GM21576 (cell line): ENCODE data around the gene HCRTR1.

Experiments
- ATAC-seq: cut with Tn5 transposase; IDR thresholded peaks from one replicate; pipeline ENCODE4 v1.9.1; 2021; ENCODE audit warnings: mild to moderate bottlenecking, moderate library complexity; ENCODE audit not compliant: unreplicated experiment

Gene HCRTR1

DNA sequence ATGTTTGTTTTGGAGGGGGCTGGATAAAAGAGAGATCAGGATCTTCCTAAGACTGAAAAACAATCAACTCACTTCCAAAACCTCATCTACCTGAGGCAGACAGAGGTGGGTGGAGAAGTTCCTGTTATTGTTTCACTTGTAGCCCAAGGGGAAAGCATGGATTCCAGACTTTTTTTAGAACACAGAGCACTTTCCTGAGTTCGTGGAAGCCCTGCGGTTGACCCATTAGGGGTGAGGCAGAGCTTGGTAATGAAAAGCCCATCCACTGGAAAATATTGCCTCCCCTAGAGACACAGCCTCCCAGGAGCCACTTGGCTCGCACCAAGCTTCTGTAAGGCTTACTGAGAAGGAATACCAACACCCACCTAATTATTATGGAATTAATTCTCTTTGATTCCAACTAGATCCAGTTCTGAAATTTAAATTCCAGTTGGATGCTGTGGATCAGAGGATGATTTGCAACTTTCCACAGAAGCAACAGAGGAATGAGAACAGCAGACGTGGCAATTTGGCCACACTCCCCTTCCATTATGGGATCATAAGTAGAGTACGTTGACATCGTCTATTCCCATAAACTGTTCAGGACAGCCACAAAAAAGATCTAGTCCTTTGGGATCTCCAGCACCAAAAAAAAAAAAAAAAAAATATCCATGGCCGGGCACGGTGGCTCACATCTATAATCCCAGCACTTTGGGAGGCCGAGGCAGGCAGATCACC, 31.3 kb downstream of the HCRTR1 start:
- ATAC-seq, result no peak

- ATAC-seq, result no peak
These were observed 32.9 kb downstream of the HCRTR1 start for GRCh38 chr1:31650161-31651088.

GRCh38 chr1:31651089-31651420, 33.6 kb downstream of the HCRTR1 start:
- ATAC-seq, result no peak

DNA sequence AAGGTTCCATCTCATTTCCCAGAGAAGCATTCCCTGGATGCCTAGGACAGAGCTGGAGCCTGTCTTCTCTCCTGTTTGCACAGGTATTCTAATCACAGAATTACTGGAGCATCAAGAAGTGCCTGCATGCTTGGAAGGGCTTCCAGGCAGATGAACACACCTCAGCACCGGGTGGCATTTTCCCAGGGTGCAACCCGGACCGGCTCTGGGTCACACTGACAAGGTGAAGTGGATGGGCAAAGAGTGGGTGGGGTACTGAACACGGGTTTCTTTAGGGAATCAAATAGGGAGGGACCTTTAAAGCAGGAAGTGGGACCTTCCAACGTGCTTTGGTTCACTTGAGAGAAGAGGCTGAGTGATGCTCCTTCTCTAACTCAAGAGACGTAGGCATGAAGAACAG, 34.3 kb downstream of the HCRTR1 start:
- ATAC-seq, result no peak

- ATAC-seq, result no peak
These were observed 35.5 kb downstream of the HCRTR1 start for GRCh38 chr1:31652891-31653499.

- no peak for ATAC-seq
These were observed 36.4 kb downstream of the HCRTR1 start for GRCh38 chr1:31653717-31654473.

GRCh38 chr1:31654474-31654776, 36.9 kb downstream of the HCRTR1 start:
- ATAC-seq, result no peak

DNA sequence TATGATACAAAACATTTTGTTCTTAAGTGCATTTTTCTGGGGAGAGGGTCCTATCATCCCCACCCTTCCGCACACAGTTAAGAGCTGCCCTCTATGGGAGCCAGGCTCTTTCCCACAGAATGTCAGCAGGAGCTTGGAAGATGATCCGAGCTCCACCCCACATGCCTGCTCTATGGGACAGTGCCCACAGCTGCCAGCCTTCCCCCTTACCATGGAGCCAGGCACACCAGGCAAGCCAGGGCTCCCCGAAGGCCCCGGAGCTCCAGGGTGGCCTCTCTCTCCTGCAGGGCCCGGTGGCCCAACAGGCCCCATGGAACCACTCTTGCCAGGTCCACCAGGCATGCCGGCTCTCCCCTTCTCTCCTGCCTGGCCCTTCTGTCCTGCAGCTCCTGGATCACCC, 37.6 kb downstream of the HCRTR1 start:
- ATAC-seq, result no peak

GRCh38 chr1:31655756-31656155, 38.3 kb downstream of the HCRTR1 start:
- no peak for ATAC-seq

DNA sequence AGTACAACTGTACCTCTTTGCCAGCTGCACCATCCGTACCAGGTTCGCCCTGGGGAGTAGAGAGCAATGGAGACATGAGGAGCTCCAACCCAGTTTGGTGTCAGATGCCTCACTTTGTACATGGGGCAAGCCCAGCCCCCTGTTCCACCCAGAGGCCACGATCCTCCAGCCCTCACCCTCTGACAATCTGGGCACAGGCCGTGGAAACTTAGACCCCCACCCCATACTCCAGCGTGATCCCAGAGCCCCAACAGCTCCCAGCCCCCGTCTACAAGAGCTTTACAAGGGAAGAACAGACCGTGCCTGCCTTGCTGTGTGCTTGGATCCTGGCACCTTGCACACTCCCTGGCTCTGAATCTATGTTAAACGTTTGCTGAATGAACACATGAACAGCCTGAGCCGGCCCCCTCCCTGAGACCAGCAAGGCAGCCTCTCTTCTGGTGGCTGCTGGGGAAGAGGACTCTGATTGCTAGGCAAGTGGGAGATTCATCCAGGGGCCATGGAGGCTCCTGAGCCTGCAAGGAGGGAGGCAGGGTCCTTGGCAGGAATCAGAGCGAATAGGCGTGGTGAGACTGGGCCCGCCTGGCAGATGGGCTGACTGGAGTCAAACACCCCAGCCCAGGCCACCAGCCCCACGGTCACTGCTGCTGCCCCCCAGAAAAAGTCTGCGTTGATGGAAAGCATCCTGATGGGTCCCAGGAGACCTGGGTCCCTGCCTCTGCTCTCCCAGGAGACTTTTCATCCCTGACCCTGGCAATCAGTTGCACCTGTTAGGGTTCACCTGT, 39.7 kb downstream of the HCRTR1 start:
- no peak for ATAC-seq

GRCh38 chr1:31657972-31658510, 40.6 kb downstream of the HCRTR1 start:
- no peak for ATAC-seq

GRCh38 chr1:31658721-31659120, 41.2 kb downstream of the HCRTR1 start:
- no peak for ATAC-seq

- ATAC-seq, result no peak
These were observed 42.4 kb downstream of the HCRTR1 start for GRCh38 chr1:31659889-31660288.

GRCh38 chr1:31660871-31661455, 43.5 kb downstream of the HCRTR1 start:
- ATAC-seq, result no peak

DNA sequence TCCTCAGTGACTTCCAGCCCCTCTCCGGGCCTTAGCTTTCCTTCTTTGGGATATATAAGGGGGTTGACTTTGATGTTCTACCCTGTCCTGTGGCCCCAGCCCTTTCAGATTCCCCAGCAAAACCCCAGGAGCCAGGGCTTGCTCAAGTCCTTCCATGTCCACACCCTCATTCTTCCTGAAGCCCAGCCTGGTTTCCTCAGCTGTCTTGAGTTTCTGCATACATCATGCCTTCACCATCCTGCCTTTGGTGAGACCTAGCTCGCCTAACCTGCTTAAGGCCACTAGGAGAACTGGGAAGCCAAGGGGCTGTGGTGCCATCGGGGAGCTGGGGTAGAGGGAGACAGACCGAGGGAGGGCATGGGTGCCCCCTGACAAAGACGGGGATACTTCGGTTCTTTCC, 44.4 kb downstream of the HCRTR1 start:
- ATAC-seq, result no peak

GRCh38 chr1:31662463-31662862, 45.0 kb downstream of the HCRTR1 start:
- ATAC-seq, result no peak

DNA sequence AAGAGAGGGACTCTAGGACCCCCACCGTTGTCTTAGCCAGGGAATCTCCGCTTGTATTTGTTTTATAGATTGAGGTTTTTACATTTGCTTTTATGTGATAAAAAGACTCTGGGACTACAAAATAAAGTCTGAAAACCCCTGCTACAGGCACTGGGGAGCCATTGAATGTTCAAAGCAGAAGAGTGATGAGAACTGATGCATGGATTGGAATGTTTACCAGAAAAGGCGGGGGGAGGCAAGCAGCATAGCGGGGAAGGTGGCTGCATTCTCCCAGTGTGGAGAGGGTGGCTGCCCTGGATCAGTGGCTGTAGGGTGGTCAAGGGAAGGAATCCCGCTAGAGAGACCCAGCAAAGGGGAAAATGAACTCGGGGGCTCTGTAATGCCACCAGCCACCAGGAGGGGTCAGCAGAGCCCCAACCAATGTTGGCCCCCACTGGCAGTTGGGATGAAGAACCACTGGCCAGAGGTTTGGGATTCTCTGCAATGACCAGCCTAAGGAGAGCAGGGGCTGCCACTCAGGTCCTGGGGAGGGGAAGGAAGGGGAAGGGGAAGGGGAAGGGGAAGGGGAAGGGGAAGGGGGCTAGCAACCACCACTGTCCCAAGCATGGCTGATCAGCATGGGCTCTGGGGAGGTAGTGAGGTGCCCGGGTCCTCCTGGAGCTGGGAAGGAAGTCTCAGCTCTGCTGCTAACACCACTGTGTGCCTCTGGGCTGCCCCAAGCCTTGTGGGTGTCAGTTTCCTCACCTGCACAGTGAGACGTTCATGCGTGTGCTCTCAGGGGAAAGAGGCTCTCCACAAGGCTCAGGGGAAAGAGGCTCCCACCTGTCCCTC, 46.3 kb downstream of the HCRTR1 start:
- ATAC-seq, result no peak

- no peak for ATAC-seq
These were observed 47.0 kb downstream of the HCRTR1 start for GRCh38 chr1:31664528-31664927.
